ENCODE results near the gene KIF5A. TPM values are rescaled to one million over a fixed set of nuclear protein-coding genes. Genes with fewer than 3 reads are reported as not detected.
"Not testable (repeated sequence)": the region's sequence is repeated elsewhere in the genome, so short reads cannot be mapped to it uniquely, and the experiment has no call there.

KIF5A gene
- total RNA-seq, 1 donor, result 0.36 TPM

DNA sequence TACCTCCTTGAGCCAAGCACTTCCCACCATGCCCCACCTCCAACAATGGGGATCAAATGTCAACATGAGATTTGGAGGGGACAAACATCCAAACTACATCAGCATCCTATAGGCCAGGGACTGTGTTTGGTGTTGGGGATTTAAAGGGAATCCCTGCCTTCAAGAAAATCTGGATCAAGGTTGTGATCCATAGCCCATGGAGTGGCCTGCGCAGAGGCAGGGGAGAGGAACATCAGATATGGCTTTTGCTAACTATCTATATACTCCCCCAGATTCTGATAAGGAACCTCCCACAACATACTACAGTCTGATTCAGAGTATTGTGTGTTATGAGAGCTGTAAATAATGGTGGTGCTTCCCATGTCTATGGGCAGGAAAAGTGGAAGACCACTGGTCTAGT lies 5.1 kb downstream of the KIF5A start:
- H3K9me3 ChIP-seq (ENCODE audit: low read depth, low read length), result no peaks in the 10 kb centered on the region
- H4K20me1 ChIP-seq (ENCODE audit: insufficient read depth, low read length), result no peaks in the 10 kb centered on the region
- H3K27me3 ChIP-seq (ENCODE audit: insufficient read depth, low read length), result peaks cover 15% of the 10 kb centered on the region
- no peaks in the 10 kb centered on the region for H3K36me3 ChIP-seq (ENCODE audit: insufficient read depth, low read length)
- H2AFZ ChIP-seq (ENCODE audit: low read length), result no peak overlapping the region
- H3K4me1 ChIP-seq (ENCODE audit: insufficient read depth, low read length), result peaks cover 7% of the 10 kb centered on the region
- TF ChIP-seq, protein P1, sequence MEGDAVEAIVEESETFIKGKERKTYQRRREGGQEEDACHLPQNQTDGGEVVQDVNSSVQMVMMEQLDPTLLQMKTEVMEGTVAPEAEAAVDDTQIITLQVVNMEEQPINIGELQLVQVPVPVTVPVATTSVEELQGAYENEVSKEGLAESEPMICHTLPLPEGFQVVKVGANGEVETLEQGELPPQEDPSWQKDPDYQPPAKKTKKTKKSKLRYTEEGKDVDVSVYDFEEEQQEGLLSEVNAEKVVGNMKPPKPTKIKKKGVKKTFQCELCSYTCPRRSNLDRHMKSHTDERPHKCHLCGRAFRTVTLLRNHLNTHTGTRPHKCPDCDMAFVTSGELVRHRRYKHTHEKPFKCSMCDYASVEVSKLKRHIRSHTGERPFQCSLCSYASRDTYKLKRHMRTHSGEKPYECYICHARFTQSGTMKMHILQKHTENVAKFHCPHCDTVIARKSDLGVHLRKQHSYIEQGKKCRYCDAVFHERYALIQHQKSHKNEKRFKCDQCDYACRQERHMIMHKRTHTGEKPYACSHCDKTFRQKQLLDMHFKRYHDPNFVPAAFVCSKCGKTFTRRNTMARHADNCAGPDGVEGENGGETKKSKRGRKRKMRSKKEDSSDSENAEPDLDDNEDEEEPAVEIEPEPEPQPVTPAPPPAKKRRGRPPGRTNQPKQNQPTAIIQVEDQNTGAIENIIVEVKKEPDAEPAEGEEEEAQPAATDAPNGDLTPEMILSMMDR (IDR thresholded peaks at IDR 0.05; ENCODE audit: extremely low read depth, low read depth, low read length), result no peak
- H3K79me2 ChIP-seq (ENCODE audit: insufficient read depth, low read length), result no peaks in the 10 kb centered on the region
- no peak overlapping the region for H3K4me2 ChIP-seq (ENCODE audit: insufficient read depth, low read length)
- DNase-seq (ENCODE audit: insufficient read length, low spot score, missing footprints), result no peak
- H3K27ac ChIP-seq (ENCODE audit: low read depth, low read length), result no peak overlapping the region
- H3K4me3 ChIP-seq (ENCODE audit: insufficient read depth, low read length), result no peak overlapping the region

DNA sequence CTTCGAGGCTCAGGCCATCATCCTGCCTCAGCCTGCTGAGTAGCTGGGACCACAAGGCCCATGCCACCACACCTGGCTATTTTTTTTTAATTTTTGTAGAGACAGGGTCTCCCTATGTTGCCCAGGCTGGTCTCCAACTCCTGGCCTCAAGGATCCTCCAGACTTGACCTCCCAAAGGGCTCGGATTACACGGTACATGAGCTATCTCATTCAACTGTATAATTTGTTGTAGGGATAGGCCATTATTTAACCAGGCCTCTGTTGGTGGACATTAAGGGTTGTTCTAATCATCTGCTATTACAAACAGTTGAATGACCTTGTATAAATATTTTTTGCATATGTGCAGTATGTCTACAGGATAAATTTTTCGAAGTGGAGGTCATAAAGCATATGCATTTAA lies 9.0 kb downstream of the KIF5A start:
- H3K36me3 ChIP-seq (ENCODE audit: insufficient read depth, low read length), result no peaks in the 10 kb centered on the region
- no peak for DNase-seq (ENCODE audit: insufficient read length, low spot score, missing footprints)
- H4K20me1 ChIP-seq (ENCODE audit: insufficient read depth, low read length), result no peaks in the 10 kb centered on the region
- H3K27ac ChIP-seq (ENCODE audit: low read depth, low read length), result no peak overlapping the region
- no peak overlapping the region for H2AFZ ChIP-seq (ENCODE audit: low read length)
- TF ChIP-seq, protein P1 (IDR thresholded peaks at IDR 0.05; ENCODE audit: extremely low read depth, low read depth, low read length), result no peak
- no peak overlapping the region for H3K4me3 ChIP-seq (ENCODE audit: insufficient read depth, low read length)
- no peaks in the 10 kb centered on the region for H3K4me1 ChIP-seq (ENCODE audit: insufficient read depth, low read length)
- H3K27me3 ChIP-seq (ENCODE audit: insufficient read depth, low read length), result peaks cover 9% of the 10 kb centered on the region
- no peaks in the 10 kb centered on the region for H3K9me3 ChIP-seq (ENCODE audit: low read depth, low read length)
- H3K4me2 ChIP-seq (ENCODE audit: insufficient read depth, low read length), result no peak overlapping the region
- H3K79me2 ChIP-seq (ENCODE audit: insufficient read depth, low read length), result no peaks in the 10 kb centered on the region

DNA sequence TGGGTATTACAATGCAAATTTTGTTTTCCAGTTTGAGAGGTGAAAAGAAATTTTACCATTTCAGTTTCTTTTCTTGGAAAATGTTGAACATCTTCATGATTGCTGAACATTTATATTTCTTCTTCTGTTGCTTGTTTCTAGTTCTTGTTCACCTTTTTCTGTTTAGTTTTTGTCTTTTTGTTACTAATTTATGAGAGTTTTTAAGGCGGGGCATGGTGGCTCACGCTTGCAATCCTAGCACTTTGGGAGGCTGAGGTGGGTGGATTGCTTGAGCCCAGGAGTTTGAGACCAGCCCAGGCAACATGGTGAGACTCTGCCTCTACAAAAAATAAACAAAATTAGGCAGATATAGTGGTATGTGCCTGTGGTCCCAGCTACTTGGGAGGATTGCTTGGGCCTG lies 10.7 kb downstream of the KIF5A start:
- Histone ChIP-seq H4K20me1 (ENCODE audit: insufficient read depth, low read length) (no peaks in the 10 kb centered on the region), H3K4me1 (ENCODE audit: insufficient read depth, low read length) (no peaks in the 10 kb centered on the region), H3K79me2 (ENCODE audit: insufficient read depth, low read length) (no peaks in the 10 kb centered on the region), H3K27me3 (ENCODE audit: insufficient read depth, low read length) (peaks cover 9% of the 10 kb centered on the region), H2AFZ (ENCODE audit: low read length) (no peak overlapping the region), H3K9me3 (ENCODE audit: low read depth, low read length) (no peaks in the 10 kb centered on the region), H3K4me2 (ENCODE audit: insufficient read depth, low read length) (no peak overlapping the region), H3K27ac (ENCODE audit: low read depth, low read length) (no peak overlapping the region), H3K36me3 (ENCODE audit: insufficient read depth, low read length) (no peaks in the 10 kb centered on the region), H3K4me3 (ENCODE audit: insufficient read depth, low read length) (no peak overlapping the region)
- no peak for DNase-seq (ENCODE audit: insufficient read length, low spot score, missing footprints)
- TF ChIP-seq, protein P1 (IDR thresholded peaks at IDR 0.05; ENCODE audit: extremely low read depth, low read depth, low read length), result no peak

DNA sequence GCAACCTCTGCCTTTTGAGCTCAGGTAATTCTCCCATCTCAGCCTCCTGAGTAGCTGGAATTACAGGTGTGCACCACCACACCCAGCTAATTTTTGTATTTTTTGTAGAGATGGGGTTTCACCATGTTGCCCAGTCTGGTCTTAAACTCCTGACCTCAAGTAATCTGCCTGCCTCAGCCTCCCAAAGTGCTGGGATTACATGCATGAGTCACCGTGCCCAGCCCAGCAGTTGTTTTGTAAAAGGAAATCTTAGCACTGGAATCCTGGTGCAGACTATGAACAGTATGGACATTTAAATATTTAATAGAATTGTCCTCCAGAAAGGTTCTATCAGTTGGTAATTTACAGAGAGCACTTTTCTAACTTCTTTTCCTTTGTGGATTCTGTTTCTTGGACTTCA lies 11.3 kb downstream of the KIF5A start:
- H3K79me2 ChIP-seq (ENCODE audit: insufficient read depth, low read length); H3K36me3 ChIP-seq (ENCODE audit: insufficient read depth, low read length); H3K27me3 ChIP-seq (ENCODE audit: insufficient read depth, low read length); H4K20me1 ChIP-seq (ENCODE audit: insufficient read depth, low read length); H3K27ac ChIP-seq (ENCODE audit: low read depth, low read length); H3K4me3 ChIP-seq (ENCODE audit: insufficient read depth, low read length); H2AFZ ChIP-seq (ENCODE audit: low read length); H3K4me1 ChIP-seq (ENCODE audit: insufficient read depth, low read length); H3K4me2 ChIP-seq (ENCODE audit: insufficient read depth, low read length); H3K9me3 ChIP-seq (ENCODE audit: low read depth, low read length); DNase-seq (ENCODE audit: insufficient read length, low spot score, missing footprints): not testable (repeated sequence)
